Progenitor cell of endocrine pancreas (in vitro differentiated cells): Measurements from ENCODE around the gene KRT77. TPM values are rescaled to one million over a fixed set of nuclear protein-coding genes. Genes with fewer than 3 reads are reported as not detected.

Source experiments
- DNase-seq: peaks from one replicate; pipeline ENCODE4 v3.0.0; 2021; ENCODE audit warnings: low spot score; ENCODE audit not compliant: unreplicated experiment
- H3K27ac Mint-ChIP-seq: 2 replicates; pipeline ENCODE4 v1.8.0; 2021; ENCODE audit warnings: mild to moderate bottlenecking, moderate library complexity, mixed read lengths
- H3K27me3 Mint-ChIP-seq: 2 replicates; pipeline ENCODE4 v1.8.0; 2021; ENCODE audit warnings: mixed read lengths
- H3K36me3 Mint-ChIP-seq: 2 replicates; pipeline ENCODE4 v1.8.0; 2022; ENCODE audit warnings: mixed read lengths; ENCODE audit not compliant: insufficient read depth
- H3K4me1 Mint-ChIP-seq: 2 replicates; pipeline ENCODE4 v1.8.0; 2021; ENCODE audit warnings: low read depth, mixed read lengths
- H3K4me3 Mint-ChIP-seq: 2 replicates; pipeline ENCODE4 v1.8.0; 2021; ENCODE audit warnings: low read depth, mild to moderate bottlenecking, moderate library complexity, mixed read lengths
- H3K9me3 Mint-ChIP-seq: 2 replicates; pipeline ENCODE4 v1.8.0; 2021; ENCODE audit warnings: low read depth, mixed read lengths
- total RNA-seq: library from RNA; stranded (reverse); gene quantifications from 2 replicates; pipeline ENCODE4 v1.2.1, GENCODE V29; 2021
- TF ChIP-seq, protein P1 (sequence below): fragments of 200-600 bp; sonication (generic); IDR thresholded peaks from one replicate; pipeline ENCODE4 v1.5.0; 2021; ENCODE audit warnings: antibody characterized with exemption, mild to moderate bottlenecking; ENCODE audit not compliant: unreplicated experiment

Gene KRT77
- total RNA-seq, 1 donor from 2014 or later: not detected

DNA sequence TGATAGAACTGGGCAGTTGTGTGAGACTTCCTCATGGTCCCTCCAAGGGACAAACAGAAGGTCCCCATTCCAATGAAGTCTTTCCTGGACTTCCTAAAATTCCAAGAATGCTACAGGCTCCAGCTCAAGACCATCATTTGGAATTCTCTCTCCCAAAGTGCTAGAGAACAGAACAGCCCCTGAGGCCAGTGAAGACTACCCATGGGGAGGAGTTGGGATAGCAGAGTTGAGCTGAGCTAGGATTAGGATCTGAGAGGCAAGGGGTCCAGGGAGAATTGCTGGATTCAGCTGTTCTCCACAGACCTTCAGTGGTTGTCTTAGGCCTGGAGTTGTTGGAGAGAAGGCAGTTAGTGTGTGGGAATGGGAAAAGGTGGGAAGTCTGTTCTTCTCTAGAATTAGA lies 33.9 kb downstream of the KRT77 start:
- Mint-ChIP-seq H3K27ac (no peak overlapping the region), H3K9me3 (no peaks in the 10 kb centered on the region), H3K4me1 (no peaks in the 10 kb centered on the region), H3K27me3 (peaks cover 43% of the 10 kb centered on the region), H3K36me3 (no peaks in the 10 kb centered on the region), H3K4me3 (no peak overlapping the region)
- no peak for DNase-seq
- TF ChIP-seq, protein P1, sequence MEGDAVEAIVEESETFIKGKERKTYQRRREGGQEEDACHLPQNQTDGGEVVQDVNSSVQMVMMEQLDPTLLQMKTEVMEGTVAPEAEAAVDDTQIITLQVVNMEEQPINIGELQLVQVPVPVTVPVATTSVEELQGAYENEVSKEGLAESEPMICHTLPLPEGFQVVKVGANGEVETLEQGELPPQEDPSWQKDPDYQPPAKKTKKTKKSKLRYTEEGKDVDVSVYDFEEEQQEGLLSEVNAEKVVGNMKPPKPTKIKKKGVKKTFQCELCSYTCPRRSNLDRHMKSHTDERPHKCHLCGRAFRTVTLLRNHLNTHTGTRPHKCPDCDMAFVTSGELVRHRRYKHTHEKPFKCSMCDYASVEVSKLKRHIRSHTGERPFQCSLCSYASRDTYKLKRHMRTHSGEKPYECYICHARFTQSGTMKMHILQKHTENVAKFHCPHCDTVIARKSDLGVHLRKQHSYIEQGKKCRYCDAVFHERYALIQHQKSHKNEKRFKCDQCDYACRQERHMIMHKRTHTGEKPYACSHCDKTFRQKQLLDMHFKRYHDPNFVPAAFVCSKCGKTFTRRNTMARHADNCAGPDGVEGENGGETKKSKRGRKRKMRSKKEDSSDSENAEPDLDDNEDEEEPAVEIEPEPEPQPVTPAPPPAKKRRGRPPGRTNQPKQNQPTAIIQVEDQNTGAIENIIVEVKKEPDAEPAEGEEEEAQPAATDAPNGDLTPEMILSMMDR: no peak

DNA sequence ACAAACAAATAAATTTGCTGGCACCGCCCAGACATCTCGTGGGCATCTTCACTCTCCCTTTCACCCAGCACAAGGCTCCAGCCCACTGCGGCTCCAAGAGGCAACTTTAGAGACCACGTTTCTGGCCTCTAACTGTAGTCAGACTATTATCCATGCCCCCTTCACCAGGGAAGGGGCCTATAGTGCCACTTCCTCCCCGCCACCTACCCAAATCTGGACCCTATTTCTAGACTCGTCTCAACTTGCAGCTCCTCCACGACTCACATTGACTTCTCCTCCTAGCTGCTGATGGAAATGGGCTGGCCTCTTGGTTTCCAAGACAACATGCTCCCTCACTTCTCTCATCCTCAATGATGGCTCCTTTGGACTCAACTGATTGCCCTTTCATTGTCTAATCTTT lies 35.4 kb downstream of the KRT77 start:
- no peak overlapping the region for H3K4me3 Mint-ChIP-seq
- peak overlapping the region; percentile 51 for H3K27ac Mint-ChIP-seq

DNA sequence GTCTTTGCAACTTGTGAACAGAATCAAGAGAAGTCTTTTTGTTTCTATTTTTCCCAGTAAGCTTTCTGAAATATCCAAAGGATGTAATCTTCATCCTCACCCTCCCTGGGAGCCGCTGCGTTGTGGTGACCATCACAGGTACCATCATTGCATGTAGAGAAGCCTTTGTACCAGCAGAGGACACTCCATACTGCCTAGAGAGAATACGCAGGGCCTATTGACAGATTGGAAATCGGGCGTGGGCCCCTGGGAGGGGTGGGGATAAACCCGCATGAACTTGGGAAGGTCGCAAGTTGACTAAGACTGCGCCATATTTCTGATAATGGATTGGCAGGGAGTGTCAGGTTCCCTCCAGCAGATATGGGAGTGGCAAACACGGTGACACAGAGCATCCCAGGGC lies 35.8 kb downstream of the KRT77 start:
- TF ChIP-seq, protein P1: peak; percentile 21
- H3K4me1 Mint-ChIP-seq: no peaks in the 10 kb centered on the region

More for the DNA sequence above, 35.4 kb downstream of the KRT77 start:
- no peaks in the 10 kb centered on the region for H3K36me3 Mint-ChIP-seq
- H3K27me3 Mint-ChIP-seq: peaks cover 42% of the 10 kb centered on the region
- H3K4me1 Mint-ChIP-seq: no peaks in the 10 kb centered on the region
- H3K9me3 Mint-ChIP-seq: no peaks in the 10 kb centered on the region
- TF ChIP-seq, protein P1: no peak
- DNase-seq: no peak

DNA sequence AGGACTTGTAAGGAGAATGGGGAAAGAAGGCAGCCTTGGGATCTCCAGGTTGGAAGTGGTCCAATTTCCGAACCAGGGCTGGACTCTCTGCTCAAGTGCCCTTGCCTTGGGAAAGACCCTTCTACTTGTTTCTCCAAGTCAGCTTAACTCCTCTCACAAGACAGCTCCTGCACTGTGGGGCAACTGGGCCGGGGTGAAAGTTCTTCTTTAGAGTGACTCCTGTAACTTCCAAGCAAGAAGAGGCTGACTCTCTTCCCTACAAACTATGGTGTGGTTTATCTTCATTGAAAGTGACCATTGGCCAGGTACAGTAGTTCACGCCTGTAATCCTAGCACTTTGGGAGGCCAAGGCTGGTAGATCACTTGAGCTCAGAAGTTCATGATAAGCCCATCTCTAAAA lies 36.9 kb downstream of the KRT77 start:
- TF ChIP-seq, protein P1: no peak
- no peaks in the 10 kb centered on the region for H3K4me1 Mint-ChIP-seq
- no peaks in the 10 kb centered on the region for H3K36me3 Mint-ChIP-seq
- no peak overlapping the region for H3K4me3 Mint-ChIP-seq
- H3K27ac Mint-ChIP-seq: no peak overlapping the region
- no peaks in the 10 kb centered on the region for H3K9me3 Mint-ChIP-seq
- no peak for DNase-seq
- H3K27me3 Mint-ChIP-seq: peaks cover 47% of the 10 kb centered on the region

More for the DNA sequence above, 35.8 kb downstream of the KRT77 start:
- H3K36me3 Mint-ChIP-seq: no peaks in the 10 kb centered on the region
- no peak overlapping the region for H3K4me3 Mint-ChIP-seq
- peaks cover 44% of the 10 kb centered on the region for H3K27me3 Mint-ChIP-seq
- H3K9me3 Mint-ChIP-seq: no peaks in the 10 kb centered on the region
- DNase-seq: no peak
- H3K27ac Mint-ChIP-seq: no peak overlapping the region

DNA sequence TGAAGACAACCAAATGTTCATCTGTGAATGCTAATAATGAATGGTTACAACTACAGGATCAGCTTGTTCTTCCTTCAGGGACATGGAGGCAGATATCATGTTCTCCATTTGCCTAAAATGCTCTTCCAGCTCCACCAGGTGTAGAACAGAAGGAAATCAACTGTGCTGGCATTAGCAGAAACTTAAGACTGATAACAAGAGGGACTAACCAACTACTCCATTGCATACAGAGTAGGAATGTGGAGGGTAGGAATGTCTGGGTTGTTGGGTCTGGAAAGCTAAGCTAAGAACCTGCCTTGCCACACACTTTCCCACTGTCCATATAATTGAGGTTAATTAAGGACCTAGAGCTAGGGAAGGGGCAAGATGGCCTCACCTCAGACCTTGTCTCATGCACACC lies 39.9 kb downstream of the KRT77 start:
- Mint-ChIP-seq H3K9me3 (no peaks in the 10 kb centered on the region), H3K27ac (no peak overlapping the region)
- TF ChIP-seq, protein P1: no peak

More for the DNA sequence above, 39.9 kb downstream of the KRT77 start:
- Mint-ChIP-seq H3K27me3 (peaks cover 54% of the 10 kb centered on the region), H3K4me1 (no peaks in the 10 kb centered on the region), H3K36me3 (no peaks in the 10 kb centered on the region), H3K4me3 (no peak overlapping the region)
- no peak for DNase-seq
